ENCODE results near the gene RGL4. TPM values are rescaled to one million over a fixed set of nuclear protein-coding genes. Genes with fewer than 3 reads are reported as not detected.
A peak's percentile ranks its signal among the peaks of the same experiment; 100 is the strongest.
"Not testable (repeated sequence)": the region's sequence is repeated elsewhere in the genome, so short reads cannot be mapped to it uniquely, and the experiment has no call there.

The RGL4 gene
- not detected for total RNA-seq

- peaks cover 13 to 28% of the 10 kb centered on the region in 2 donors for H3K36me3 ChIP-seq
- H3K9me3 ChIP-seq = no peaks in the 10 kb centered on the region
- no peak within 1 kb of the TSS for H3K4me3 ChIP-seq
- intact Hi-C loops (cut with DNase I) = no loop called here
- no peak for TF ChIP-seq CTCF (IDR thresholded peaks at IDR 0.05)
- H3K27ac ChIP-seq = no peak within 1 kb of the TSS
- DNase-seq (ENCODE audit: low spot score in 2 of 2) = no peak
- H3K27me3 ChIP-seq = no peaks in the 10 kb centered on the region
- no peaks in the 10 kb centered on the region for H3K4me1 ChIP-seq
These were observed at the start of gene RGL4 for GRCh38 chr22:23690713-23691112. Gene RGL4, plus strand, starts transcription at chr22:23691013. Its CDS starts 1,018 bp downstream, at chr22:23692031.

- peak in 1 of 2 donors; percentile 18 for DNase-seq (ENCODE audit: low spot score in 2 of 2)
- H3K27me3 ChIP-seq; H3K36me3 ChIP-seq; H3K9me3 ChIP-seq; intact Hi-C loops (cut with DNase I); H3K27ac ChIP-seq; H3K4me1 ChIP-seq; H3K4me3 ChIP-seq: not testable (repeated sequence)
These were observed 44.3 kb upstream of the RGL4 start for GRCh38 chr22:23646526-23646925.

- no peak for DNase-seq (ENCODE audit: low spot score in 2 of 2)
- intact Hi-C loops (cut with DNase I) = no loop called here
These were observed 41.7 kb upstream of the RGL4 start for GRCh38 chr22:23649071-23649501.

GRCh38 chr22:23651676-23652075 is 39.1 kb upstream of the RGL4 start:
- TF ChIP-seq CTCF (IDR thresholded peaks at IDR 0.05) = no peak
- no peak for DNase-seq (ENCODE audit: low spot score in 2 of 2)
- no peaks in the 10 kb centered on the region for H3K9me3 ChIP-seq
- H3K4me1 ChIP-seq = no peaks in the 10 kb centered on the region
- H3K4me3 ChIP-seq = no peak overlapping the region
- no peaks in the 10 kb centered on the region for H3K27me3 ChIP-seq
- intact Hi-C loops (cut with DNase I) = no loop called here
- no peak overlapping the region for H3K27ac ChIP-seq
- peaks cover 7 to 9% of the 10 kb centered on the region in 2 donors for H3K36me3 ChIP-seq

More at GRCh38 chr22:23649071-23649501, 41.7 kb upstream of the RGL4 start:
- no peak for TF ChIP-seq CTCF (IDR thresholded peaks at IDR 0.05)
- Histone ChIP-seq H3K27ac (no peak overlapping the region), H3K4me3 (no peak overlapping the region), H3K36me3 (peaks cover 5 to 9% of the 10 kb centered on the region in 2 donors), H3K4me1 (no peaks in the 10 kb centered on the region), H3K9me3 (no peaks in the 10 kb centered on the region), H3K27me3 (no peaks in the 10 kb centered on the region)

- TF ChIP-seq CTCF (IDR thresholded peaks at IDR 0.05) = no peak
- Histone ChIP-seq H3K36me3 (peaks cover 9 to 12% of the 10 kb centered on the region in 2 donors), H3K27ac (no peak overlapping the region), H3K27me3 (no peaks in the 10 kb centered on the region), H3K4me3 (no peak overlapping the region), H3K4me1 (no peaks in the 10 kb centered on the region), H3K9me3 (no peaks in the 10 kb centered on the region)
- intact Hi-C loops (cut with DNase I) = no loop called here
- DNase-seq (ENCODE audit: low spot score in 2 of 2) = no peak
These were observed 38.5 kb upstream of the RGL4 start for GRCh38 chr22:23652286-23652685.

- no peaks in the 10 kb centered on the region for H3K4me1 ChIP-seq
- H3K36me3 ChIP-seq = peaks cover 9 to 13% of the 10 kb centered on the region in 2 donors
- H3K9me3 ChIP-seq = no peaks in the 10 kb centered on the region
- no peak for TF ChIP-seq CTCF (IDR thresholded peaks at IDR 0.05)
- H3K4me3 ChIP-seq = no peak overlapping the region
- no peak for DNase-seq (ENCODE audit: low spot score in 2 of 2)
- intact Hi-C loops (cut with DNase I) = no loop called here
- H3K27me3 ChIP-seq = no peaks in the 10 kb centered on the region
- H3K27ac ChIP-seq = no peak overlapping the region
These were observed 38.1 kb upstream of the RGL4 start for GRCh38 chr22:23652711-23653110.

All from ascending aorta (tissue), 2 donors.